Measurements from ENCODE around the gene PGBD5.

PGBD5 gene

DNA sequence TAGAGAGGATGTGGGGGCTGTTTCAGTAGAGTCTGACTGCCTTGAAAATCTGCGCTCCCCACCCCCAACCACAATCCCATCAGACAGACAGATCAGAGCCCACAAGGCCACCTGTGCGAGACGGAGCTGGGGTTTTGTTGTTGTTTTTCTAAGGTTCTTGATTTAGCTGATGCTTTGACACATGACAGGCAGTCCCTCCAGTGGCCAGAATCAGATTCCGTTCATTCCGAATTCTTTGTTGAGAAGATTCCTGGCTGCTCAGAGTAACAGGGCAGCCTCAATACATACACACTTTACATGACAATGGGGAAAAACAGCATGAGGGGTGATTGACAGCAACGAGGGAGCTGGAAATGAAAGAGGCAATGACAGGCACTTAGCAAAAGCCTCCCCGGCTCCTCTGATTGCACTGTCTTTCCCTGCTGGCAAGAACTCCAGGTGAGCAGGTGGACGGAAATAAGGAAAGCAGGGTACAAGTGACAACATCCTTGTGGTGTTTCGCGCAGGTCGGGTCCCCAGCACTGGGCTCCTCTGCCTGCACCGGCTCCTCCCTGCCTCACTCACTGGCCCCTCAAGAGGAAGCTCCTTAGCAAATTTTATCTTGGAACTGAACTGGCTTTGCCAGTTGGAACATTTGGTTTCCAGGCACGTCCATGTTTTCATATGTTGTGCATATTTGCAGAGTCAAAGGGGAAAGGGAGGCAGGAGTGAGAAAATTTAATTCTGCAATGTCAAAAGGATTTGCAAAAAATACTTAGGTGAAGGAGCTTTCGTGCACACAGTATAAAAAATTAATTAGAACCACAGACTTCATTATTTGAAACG lies 148.7 kb downstream of the PGBD5 start:
- no peak for DNase-seq

DNA sequence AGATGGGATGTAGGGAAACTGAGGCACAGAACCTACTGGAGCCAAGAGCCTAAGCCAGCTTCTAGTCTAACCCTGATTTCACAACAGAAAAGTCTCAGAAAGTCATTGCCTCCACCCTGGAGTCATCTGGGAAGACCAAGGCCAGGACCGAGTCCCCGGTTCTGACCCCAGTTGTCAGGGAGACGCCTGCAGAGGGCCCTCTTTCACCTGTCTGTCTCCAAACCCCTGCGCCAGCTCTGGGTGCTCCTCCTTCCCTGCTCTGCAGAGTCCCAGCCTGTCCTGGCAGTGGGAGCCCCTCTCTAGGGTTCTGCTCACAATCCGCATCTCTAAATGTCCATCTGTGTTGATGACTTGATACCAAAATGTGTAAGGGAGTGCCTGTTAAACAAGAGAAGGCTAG lies 149.7 kb downstream of the PGBD5 start:
- DNase-seq = no peak

DNA sequence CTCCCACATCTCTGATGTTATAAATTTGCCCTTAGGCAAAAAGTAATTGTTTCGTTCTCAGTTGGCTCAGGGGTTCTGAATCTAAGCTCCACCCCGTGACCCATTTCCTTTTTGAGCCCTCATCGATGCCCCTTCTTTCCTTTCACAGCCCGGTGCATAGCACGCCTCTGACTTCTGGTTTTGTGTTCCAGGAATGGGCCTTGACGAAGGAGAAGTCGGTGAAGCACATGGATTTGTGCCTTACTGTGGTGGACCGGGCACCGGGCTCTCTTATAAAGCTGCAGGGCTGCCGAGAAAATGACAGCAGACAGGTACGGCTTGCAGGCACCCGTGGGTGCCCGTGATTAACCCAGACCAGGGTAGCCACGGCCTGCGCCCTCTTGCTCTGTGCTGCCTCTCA lies 151.9 kb downstream of the PGBD5 start:
- no peak for DNase-seq

DNA sequence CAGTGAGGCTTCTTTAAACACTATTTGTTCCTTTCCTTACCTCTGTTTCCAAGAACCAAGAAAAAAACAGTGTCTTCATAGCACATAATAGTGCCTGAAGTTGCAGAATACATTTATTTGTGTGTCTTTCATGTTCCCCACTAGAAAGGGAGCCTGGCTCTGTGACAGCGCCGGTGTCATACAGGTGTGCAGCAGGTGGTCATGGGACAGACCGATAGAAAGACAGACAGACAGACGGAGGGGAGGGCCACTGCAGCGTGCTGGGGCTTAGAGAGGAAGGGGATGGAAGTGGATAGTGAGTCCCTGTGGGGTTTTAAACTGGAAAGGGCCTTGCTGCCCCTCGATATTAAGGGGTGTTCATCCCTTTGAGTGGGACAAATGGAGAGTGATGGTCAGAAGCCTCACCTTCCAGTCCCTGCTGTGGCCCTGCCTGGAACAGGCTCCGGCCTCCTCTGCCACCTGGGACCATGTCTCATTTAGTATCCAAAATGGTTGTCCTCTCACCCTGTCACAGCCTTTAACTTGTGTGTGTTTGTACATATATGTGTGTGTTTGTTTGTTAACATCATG lies 152.9 kb downstream of the PGBD5 start:
- no peak for DNase-seq

DNA sequence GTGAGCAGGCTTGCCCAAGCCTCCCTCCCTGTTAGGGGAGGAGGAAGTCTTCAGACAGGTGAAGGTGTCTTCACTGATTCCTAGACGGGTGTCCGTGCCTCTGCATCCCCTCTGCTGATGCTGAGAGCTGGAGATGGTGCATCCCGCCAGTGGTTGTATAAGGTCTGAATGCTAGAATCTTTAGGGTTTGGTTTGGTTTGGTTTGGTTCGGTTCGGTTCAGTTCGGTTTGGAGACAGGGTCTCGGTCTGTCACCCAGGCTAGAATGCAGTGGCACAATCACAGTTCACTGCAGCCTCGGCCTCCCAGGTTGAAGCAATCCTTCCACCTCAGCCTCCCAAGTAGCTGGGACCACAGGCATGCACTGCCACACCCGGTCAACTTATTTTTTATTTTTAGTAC lies 153.6 kb downstream of the PGBD5 start:
- no peak for DNase-seq

DNA sequence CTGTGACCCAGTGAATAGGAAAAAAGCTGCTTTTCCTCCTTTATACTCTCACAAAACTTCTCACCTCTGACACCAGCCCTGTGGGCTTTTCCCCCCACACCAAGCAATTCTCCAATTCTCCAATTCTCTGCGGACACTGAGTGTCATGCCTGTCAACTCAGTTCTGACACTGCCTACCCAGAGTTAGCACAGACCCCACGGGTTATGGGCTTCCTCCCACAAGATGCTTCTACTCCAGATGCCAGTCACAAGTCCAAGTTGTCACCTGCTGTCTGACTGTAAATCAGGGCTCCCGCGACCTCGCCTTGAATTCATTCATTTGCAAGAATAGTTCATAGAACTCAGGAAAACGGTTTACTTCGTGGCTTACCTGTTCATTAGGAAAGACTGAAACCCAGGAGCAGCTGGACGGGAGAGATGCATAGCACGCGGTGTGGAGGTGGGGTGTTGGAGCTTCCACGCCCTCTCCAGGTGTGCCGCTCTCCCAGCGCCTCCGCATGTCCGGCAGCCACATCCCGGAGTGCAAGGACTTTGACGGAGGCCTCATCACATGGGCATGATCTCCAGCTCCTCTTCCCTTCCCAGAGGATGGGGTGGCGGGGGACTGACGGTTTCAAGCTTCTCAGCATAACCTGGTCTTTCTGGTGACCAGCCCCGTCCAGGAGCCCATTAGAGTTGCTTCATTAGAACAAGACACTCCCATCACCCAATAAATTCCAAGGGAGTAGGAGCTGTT lies 154.7 kb downstream of the PGBD5 start:
- DNase-seq = no peak

DNA sequence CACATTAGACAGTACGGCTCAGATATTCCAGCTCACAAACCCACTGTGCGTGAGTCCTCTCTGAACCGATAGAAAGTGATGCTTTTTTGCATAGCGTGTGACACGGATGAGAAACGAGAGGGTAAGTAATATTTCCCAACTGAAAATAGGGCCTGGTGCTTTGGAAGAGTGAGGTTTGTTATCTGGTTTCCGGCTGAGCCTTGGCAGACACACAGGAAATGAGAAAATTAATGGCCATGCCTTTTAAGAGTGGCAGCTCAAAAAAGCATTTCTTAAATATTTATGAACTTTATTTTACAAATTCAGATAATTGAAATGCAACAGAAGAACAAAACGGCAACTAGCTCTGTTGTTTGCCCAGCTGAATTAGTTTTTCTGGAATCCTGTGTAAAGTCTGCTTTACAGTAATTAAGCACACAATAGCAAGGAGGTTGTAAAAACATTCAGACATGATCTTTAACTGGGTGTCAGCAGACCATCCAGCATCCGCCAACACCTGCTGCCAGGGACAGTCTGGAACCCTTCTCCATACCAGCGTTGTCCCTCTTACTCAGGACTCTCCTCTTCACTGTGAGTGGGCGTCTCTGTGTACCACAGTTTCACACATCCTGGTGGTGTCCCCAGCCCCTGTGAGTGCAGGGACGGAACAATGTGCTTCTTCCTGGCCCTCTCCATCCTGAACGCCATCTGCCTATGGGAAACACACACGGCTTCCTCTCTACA lies 155.4 kb downstream of the PGBD5 start:
- no peak for DNase-seq

DNA sequence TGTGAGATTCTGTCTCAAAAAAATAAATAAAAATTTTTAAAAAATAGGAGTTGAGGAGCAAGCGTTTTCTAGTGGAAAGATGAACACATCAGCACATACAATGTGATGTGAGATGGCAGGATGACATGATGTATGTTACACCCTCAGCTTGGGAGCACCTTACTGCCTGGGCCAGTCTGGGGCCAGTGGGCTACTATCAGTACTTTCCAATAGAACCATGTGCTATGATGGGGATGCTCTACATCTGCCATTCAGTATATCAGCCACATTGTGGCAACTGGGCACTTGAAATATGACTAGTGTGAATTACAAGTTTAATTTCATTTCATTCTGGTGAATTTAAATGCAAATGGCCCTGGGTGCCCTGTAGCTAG lies 156.0 kb downstream of the PGBD5 start:
- no peak for DNase-seq

DNA sequence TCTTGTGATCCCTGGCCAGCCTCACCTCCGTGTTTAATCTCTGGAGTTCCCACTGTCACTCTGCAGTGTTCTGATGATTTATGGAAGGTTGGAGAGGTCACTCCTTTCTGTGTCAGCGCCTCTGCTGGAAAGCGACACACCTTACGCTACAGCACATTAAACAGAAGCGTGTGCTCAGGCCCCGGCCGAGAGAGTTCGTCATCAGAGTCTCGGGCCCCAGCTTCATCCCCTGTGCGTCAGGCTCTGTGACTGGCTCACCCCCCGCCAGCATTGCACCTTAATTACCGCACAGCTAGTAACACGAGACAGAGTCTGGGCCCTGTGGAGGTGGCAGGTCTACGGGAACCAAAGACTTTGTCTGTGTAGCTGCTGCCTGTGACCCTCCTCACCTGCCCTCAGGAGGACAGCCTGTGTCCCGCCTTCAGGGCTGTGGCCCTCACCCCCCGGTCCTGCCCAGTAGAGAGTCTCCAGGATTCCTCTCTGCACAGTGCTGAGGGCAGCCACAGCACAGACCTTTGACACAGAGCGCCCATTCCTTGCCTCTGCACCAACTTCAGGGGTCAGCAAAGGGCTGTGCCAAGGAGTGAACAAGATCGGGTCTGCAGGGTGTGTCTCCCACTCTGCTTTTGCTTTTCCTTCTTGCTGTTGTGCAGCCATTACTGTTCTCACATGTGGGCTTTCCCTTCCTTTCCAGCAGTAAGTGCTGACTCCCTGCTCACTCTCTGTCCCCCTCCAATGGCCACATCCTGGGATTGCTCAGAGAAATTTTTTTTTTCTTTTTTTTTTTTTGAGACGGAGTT lies 157.6 kb downstream of the PGBD5 start:
- peak; percentile 18 to 54 for DNase-seq

DNA sequence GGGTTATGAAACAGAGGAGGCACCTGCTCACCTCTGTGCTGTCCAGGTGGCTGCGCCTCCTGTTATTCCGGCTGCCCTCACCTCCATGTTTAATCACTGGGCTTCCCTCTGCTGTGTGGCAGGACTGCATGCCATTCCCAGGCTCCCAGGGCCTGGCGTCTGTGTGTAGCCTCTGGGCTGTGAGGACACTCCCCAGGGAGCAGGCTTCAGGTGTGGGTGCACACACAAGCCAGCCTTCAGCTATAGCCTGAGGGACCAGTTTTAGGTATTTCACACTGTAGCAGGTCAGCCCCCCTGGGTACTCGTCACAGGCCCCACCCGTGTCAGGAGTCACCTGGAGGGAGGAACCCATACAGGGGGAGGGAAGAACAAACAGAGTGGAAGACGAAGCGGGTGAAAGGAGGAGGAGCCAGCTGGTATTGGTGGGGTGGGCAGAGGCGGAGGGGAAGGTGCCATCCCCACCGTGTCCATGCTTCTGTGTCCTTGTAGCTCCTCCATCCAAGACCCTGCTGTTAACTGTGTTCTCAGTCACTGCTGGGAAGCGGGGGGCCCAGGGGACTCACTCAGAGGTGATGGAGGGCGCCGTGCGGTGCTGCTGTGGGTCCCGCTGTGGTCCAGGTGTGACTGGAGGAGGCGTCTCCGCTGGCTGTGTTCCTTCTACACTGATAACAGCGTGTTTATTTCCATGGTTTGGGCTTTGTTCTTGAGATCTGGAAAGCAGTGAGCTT lies 158.6 kb downstream of the PGBD5 start:
- no peak for DNase-seq

DNA sequence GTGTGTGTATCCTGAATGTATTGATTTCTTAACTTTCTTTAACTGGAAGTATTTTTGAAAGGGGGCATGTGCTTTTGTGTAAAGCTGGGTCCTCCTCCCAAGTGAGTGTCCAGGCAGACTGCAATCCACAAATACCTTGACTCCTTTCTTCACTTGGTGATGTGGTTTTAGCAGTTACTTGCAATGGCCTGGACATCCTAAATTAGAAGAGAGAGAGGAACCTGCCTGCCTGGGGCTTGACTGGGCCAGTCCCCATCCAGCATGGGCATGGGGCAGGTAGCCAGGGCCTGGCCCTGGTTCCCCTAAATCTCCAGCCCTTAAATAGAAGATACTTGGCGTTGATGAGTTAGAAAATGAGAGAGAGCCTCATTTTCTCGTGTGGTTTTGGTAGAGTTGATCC lies 159.7 kb downstream of the PGBD5 start:
- no peak for DNase-seq

DNA sequence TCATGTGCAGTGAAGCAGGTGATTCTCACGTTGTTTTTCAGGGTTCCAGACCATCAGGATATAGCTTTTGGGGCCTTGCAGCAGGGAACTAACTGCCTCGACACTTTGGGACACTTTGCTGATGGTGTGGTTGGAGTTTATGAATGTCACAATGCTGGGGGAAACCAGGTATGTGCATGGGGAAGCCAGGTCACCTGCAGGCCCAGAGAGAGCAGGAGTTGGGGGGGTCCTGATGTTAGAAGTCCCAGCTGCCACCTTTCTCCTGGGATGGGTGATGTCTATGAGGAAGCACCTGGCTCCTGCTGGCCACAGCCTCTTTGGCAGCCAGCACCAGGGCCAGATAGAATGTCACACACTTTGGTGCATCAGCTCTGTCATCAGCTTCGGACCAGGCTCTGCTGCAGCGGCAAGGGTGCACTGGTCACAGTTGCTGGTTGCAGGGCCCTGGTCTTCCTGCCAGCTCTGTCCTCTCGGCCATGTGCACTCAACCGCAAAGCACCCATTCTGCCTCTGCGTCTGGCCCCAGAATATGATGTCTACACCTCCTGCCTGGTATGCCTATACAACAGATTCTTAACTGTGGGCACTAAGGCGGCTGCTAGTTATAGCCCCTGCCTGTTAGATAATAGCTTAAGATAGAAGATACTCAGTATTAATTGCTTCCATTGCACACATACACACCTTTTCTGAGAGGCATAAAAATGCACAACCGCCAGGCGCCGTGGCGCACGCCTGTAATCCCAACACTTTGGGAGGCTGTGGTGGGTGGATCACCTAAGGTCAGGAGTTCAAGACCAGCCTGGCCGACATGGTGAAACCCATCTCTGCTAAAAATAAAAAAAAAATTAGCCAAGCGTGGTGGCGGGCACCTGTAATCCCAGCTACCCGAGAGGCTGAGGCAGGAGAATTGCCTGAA lies 160.7 kb downstream of the PGBD5 start:
- no peak for DNase-seq

Measured in NCI-H524 (cell line).